Vagina (tissue), 2 donors: ENCODE measurements around the gene TH.

Experiments used
- CTCF ChIP-seq, 3 experiments: fragments of 450-650 bp in 2 of 3; fragments of 200-600 bp in 1 of 3; sonication (generic) in 1 of 3; IDR thresholded peaks; one replicate each; pipeline ENCODE4 v1.5.1; 2017 to 2019; ENCODE audit warnings: antibody characterized with exemption in 3 of 3, mild to moderate bottlenecking in 2 of 3, moderate library complexity in 2 of 3
- POLR2A ChIP-seq, 2 donors: fragments of 450-650 bp; IDR thresholded peaks; one replicate each; pipeline ENCODE4 v1.6.1; 2017; ENCODE audit warnings: antibody characterized with exemption in 2 of 2, mild to moderate bottlenecking in 2 of 2, moderate library complexity in 2 of 2
- POLR2AphosphoS5 ChIP-seq, 2 donors: sonication (generic); formaldehyde crosslinking; IDR thresholded peaks; one replicate each; pipeline ENCODE4 v1.9.0; 2017; ENCODE audit warnings: antibody characterized with exemption in 2 of 2, mild to moderate bottlenecking in 2 of 2, low read depth in 1 of 2; ENCODE audit not compliant: insufficient read depth in 1 of 2

GRCh38 chr11:2128511-2129307 lies 42.9 kb downstream of the TH start:
- TF ChIP-seq CTCF (IDR thresholded peaks at IDR 0.05) (no peak), POLR2AphosphoS5 (IDR thresholded peaks at IDR 0.05; ENCODE audit: insufficient read depth in 1 of 2, low read depth in 1 of 2) (no peak), POLR2A (IDR thresholded peaks at IDR 0.05) (no peak)
